GM19455 (cell line): ENCODE data around the gene AGAP1.
"Not testable (repeated sequence)": the region's sequence is repeated elsewhere in the genome, so short reads cannot be mapped to it uniquely, and the experiment has no call there.

Experiments used
- ATAC-seq: cut with Tn5 transposase; IDR thresholded peaks from one replicate; pipeline ENCODE4 v1.9.1; 2021; ENCODE audit not compliant: unreplicated experiment

The AGAP1 gene

GRCh38 chr2:236045251-236046235 is 551.7 kb downstream of the AGAP1 start:
- ATAC-seq = no peak

GRCh38 chr2:236046715-236047114 is 552.9 kb downstream of the AGAP1 start:
- ATAC-seq = no peak

GRCh38 chr2:236047176-236047575 is 553.3 kb downstream of the AGAP1 start:
- ATAC-seq = no peak

- no peak for ATAC-seq
These were observed 554.2 kb downstream of the AGAP1 start for GRCh38 chr2:236047886-236048540.

- no peak for ATAC-seq
These were observed 556.1 kb downstream of the AGAP1 start for GRCh38 chr2:236049981-236050380.

GRCh38 chr2:236051351-236051750 is 557.5 kb downstream of the AGAP1 start:
- no peak for ATAC-seq

GRCh38 chr2:236051806-236052205 is 558.0 kb downstream of the AGAP1 start:
- no peak for ATAC-seq

- no peak for ATAC-seq
These were observed 558.4 kb downstream of the AGAP1 start for GRCh38 chr2:236052206-236052605.

- ATAC-seq = no peak
These were observed 559.3 kb downstream of the AGAP1 start for GRCh38 chr2:236052926-236053821.

GRCh38 chr2:236054125-236054524 is 560.3 kb downstream of the AGAP1 start:
- no peak for ATAC-seq

- no peak for ATAC-seq
These were observed 560.9 kb downstream of the AGAP1 start for GRCh38 chr2:236054621-236055305.

GRCh38 chr2:236055471-236055870 is 561.6 kb downstream of the AGAP1 start:
- no peak for ATAC-seq

- no peak for ATAC-seq
These were observed 562.3 kb downstream of the AGAP1 start for GRCh38 chr2:236056141-236056540.

GRCh38 chr2:236057375-236057774 is 563.5 kb downstream of the AGAP1 start:
- no peak for ATAC-seq

GRCh38 chr2:236061497-236061896 is 567.7 kb downstream of the AGAP1 start:
- ATAC-seq = no peak

GRCh38 chr2:236061899-236062298 is 568.1 kb downstream of the AGAP1 start:
- no peak for ATAC-seq

GRCh38 chr2:236062806-236063205 is 569.0 kb downstream of the AGAP1 start:
- not testable (repeated sequence) for ATAC-seq

- ATAC-seq = no peak
These were observed 570.2 kb downstream of the AGAP1 start for GRCh38 chr2:236063994-236064393.

- no peak for ATAC-seq
These were observed 571.7 kb downstream of the AGAP1 start for GRCh38 chr2:236065314-236066160.

- ATAC-seq = no peak
These were observed 576.4 kb downstream of the AGAP1 start for GRCh38 chr2:236070236-236070635.
